ENCODE results near the gene HHAT. TPM values are rescaled to one million over a fixed set of nuclear protein-coding genes. Genes with fewer than 3 reads are reported as not detected.

Gene HHAT
- total and polyA plus RNA-seq, 9 of the 15 experiments (the other 6 are each of a cell fraction or from before 2014, with no cell fraction given): 0.07 to 0.16 (median 0.13) TPM; not detected in 1

DNA sequence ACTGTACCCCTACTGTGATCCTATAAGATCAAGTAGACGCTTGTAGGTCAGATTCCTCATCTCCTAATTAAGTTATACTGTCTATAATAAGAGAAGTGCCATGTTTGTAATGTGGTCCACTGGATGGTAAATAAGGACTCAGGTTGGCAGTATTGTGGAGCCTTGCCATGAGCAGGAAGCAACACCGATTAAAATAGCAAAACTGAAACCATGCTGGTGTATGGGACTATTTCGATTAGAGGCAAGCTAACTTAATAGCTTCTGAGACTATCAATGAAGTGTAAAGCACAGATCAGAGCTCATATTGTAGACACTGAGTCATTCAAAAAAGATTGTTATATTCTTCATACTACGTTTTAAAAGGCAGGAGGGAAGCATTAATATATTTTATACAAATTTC lies 348.8 kb downstream of the HHAT start:
- no peak overlapping the region for H2AFZ ChIP-seq (ENCODE audit: low read depth, low read length)
- no peaks in the 10 kb centered on the region for H3K9me1 ChIP-seq (ENCODE audit: control insufficient read depth, insufficient read depth, low read length)
- H3K9me3 ChIP-seq (replicated peaks; ENCODE audit: control insufficient read depth, insufficient read depth, low read depth, low read length): no peaks in the 10 kb centered on the region
- no peaks in the 10 kb centered on the region for H4K20me1 ChIP-seq (replicated peaks; ENCODE audit: control insufficient read depth, insufficient read depth, low read length)
- H3K79me2 ChIP-seq (ENCODE audit: control insufficient read depth, insufficient read depth, low read length): no peaks in the 10 kb centered on the region
- H3K27me3 ChIP-seq (ENCODE audit: control insufficient read depth in 2 of 2, insufficient read depth in 2 of 2, low read length in 2 of 2): peaks cover 2 to 23% of the 10 kb centered on the region in 2 experiments; a peak in 1 of 5 replicates
- POLR2A ChIA-PET: no interaction called here
- no TSS peak for BruUV-seq (replicated peaks)
- no peak overlapping the region for H3K4me3 ChIP-seq
- FAIRE-seq (no peak), ATAC-seq (no peak), DNase-seq (ENCODE audit: extremely low read depth in 1 of 4, low spot score in 3 of 4) (no peak)
- intact Hi-C loops (cut with micrococcal nuclease): no loop called here
- no peaks in the 10 kb centered on the region for H3K4me1 ChIP-seq (replicated peaks in 1 of 2; ENCODE audit: control insufficient read depth in 2 of 2, insufficient read depth in 2 of 2, low read length in 2 of 2)
- in situ Hi-C loops (cut with MboI): no loop called here
- H3K27ac ChIP-seq (ENCODE audit: extremely low read depth, low read depth, low read length): no peak overlapping the region
- H3K9ac ChIP-seq (ENCODE audit: insufficient read depth in 1 of 2, low read depth in 2 of 2, low read length in 2 of 2): no peak overlapping the region
- 0% methylated on average over 4 of the region's 4 CpGs for WGBS (ENCODE audit: insufficient coverage, low coverage, missing lambda C conversion rate)
- no peaks in the 10 kb centered on the region for H3K36me3 ChIP-seq (ENCODE audit: control insufficient read depth, insufficient read depth, low read length)
- TF ChIP-seq EHMT2 (IDR thresholded peaks at IDR 0.05) (no peak), SIRT6 (IDR thresholded peaks at IDR 0.05; ENCODE audit: low read depth, low read length) (no peak)
- TF ChIP-seq, protein P1, sequence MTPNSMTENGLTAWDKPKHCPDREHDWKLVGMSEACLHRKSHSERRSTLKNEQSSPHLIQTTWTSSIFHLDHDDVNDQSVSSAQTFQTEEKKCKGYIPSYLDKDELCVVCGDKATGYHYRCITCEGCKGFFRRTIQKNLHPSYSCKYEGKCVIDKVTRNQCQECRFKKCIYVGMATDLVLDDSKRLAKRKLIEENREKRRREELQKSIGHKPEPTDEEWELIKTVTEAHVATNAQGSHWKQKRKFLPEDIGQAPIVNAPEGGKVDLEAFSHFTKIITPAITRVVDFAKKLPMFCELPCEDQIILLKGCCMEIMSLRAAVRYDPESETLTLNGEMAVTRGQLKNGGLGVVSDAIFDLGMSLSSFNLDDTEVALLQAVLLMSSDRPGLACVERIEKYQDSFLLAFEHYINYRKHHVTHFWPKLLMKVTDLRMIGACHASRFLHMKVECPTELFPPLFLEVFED (CRISPR knock-in tag; conservative IDR thresholded peaks at IDR 0.05): no peak
- TF ChIP-seq, protein P2, sequence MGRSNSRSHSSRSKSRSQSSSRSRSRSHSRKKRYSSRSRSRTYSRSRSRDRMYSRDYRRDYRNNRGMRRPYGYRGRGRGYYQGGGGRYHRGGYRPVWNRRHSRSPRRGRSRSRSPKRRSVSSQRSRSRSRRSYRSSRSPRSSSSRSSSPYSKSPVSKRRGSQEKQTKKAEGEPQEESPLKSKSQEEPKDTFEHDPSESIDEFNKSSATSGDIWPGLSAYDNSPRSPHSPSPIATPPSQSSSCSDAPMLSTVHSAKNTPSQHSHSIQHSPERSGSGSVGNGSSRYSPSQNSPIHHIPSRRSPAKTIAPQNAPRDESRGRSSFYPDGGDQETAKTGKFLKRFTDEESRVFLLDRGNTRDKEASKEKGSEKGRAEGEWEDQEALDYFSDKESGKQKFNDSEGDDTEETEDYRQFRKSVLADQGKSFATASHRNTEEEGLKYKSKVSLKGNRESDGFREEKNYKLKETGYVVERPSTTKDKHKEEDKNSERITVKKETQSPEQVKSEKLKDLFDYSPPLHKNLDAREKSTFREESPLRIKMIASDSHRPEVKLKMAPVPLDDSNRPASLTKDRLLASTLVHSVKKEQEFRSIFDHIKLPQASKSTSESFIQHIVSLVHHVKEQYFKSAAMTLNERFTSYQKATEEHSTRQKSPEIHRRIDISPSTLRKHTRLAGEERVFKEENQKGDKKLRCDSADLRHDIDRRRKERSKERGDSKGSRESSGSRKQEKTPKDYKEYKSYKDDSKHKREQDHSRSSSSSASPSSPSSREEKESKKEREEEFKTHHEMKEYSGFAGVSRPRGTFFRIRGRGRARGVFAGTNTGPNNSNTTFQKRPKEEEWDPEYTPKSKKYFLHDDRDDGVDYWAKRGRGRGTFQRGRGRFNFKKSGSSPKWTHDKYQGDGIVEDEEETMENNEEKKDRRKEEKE (IDR thresholded peaks at IDR 0.05; ENCODE audit: borderline replicate concordance in 1 of 2, control insufficient read depth in 1 of 2, low read depth in 2 of 2, low read length in 1 of 2): no peak
- TF ChIP-seq, protein P3, sequence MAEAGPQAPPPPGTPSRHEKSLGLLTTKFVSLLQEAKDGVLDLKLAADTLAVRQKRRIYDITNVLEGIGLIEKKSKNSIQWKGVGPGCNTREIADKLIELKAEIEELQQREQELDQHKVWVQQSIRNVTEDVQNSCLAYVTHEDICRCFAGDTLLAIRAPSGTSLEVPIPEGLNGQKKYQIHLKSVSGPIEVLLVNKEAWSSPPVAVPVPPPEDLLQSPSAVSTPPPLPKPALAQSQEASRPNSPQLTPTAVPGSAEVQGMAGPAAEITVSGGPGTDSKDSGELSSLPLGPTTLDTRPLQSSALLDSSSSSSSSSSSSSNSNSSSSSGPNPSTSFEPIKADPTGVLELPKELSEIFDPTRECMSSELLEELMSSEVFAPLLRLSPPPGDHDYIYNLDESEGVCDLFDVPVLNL (CRISPR knock-in tag; IDR thresholded peaks at IDR 0.05; ENCODE audit: low read depth): no peak
- no peak overlapping the region for H3K4me2 ChIP-seq (ENCODE audit: insufficient read depth, low read length)
- CTCF ChIA-PET (ENCODE audit: low intra/inter-chr PET ratio): no interaction called here
